ENCODE measurements around the gene SAMD11. TPM values are rescaled to one million over a fixed set of nuclear protein-coding genes. Genes with fewer than 3 reads are reported as not detected.

Gene SAMD11
- total and polyA plus RNA-seq, 2 of the 13 experiments (the other 11 are each of a cell fraction or from before 2014, with no cell fraction given): 0.11 TPM; not detected in 1

DNA sequence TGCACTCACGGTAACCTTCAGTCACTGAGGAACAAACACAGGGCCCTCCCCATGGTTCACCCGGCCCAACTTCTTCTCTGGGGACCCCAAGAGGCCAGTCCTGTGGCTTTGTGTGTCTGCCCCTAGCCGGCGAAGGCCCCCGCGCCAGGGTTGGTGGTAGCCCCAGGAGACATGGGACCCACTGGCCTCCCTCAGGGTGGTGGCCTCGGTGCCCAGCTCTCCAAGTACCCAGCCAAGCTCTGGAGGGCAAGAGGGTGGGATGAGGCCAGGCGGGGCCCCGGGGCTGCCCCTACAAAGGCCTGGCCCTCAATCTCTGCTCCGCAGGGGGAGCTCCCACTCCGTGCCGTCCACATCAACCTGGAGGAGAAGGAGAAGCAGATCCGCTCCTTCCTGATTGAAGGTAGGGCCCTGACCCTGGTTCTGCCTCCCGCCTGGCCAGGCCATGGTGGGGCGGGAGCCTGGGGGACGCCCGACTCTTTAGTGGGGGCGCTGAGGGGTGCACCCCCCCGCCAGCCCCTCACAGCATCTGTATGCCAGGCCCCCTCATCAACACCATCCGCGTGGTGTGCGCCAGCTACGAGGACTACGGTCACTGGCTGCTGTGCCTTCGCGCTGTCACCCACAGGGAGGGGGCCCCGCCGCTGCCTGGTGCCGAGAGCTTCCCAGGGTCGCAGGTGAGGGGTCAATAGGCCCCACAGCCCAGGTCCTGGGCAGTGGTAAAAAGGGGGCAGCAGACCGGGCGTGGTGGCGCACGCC, 48.2 kb downstream of the SAMD11 start:
- no peaks in the 10 kb centered on the region for H3K36me3 ChIP-seq (replicated peaks in 1 of 2; ENCODE audit: control insufficient read depth in 1 of 2, insufficient read depth in 2 of 2, low read length in 2 of 2)
- intact Hi-C loops (cut with micrococcal nuclease; ENCODE audit: unreplicated experiment): no loop called here
- H3K9me3 ChIP-seq (ENCODE audit: low read length): no peaks in the 10 kb centered on the region
- H3K27me3 ChIP-seq (ENCODE audit: control insufficient read depth in 1 of 2, insufficient read depth in 2 of 2, low read length in 2 of 2): no peaks in the 10 kb centered on the region; a peak in 1 of 5 replicates
- H3K27ac ChIP-seq (ENCODE audit: extremely low read length, insufficient read depth, low read length): no peak overlapping the region
- DNase-seq (ENCODE audit: low spot score): no peak
- TF ChIP-seq ZHX1 (CRISPR knock-in tag; IDR thresholded peaks at IDR 0.05; ENCODE audit: low read depth) (no peak), POLR2A (IDR thresholded peaks at IDR 0.05; ENCODE audit: insufficient read depth in 1 of 2, low read depth in 2 of 2, low read length in 2 of 2) (0 out of 4 replicates have a peak, but pooled peaks of 1 of the 2 experiments have one; percentile 4)
- no peaks in the 10 kb centered on the region for H3K79me2 ChIP-seq (ENCODE audit: insufficient read depth, low read length)
- in situ Hi-C loops (cut with HindIII; ENCODE audit: extremely low pct_ligation_motif_present, low pct_unique_long_range_greater_than_20kb): no loop called here
- ChIA-PET POLR2A (no interaction called here), CTCF (ENCODE audit: low intra/inter-chr PET ratio, low total read pairs) (no interaction called here)
- no peak for ATAC-seq
- H3K9ac ChIP-seq (ENCODE audit: insufficient read depth, low read depth, low read length): no peak overlapping the region
- H4K20me1 ChIP-seq (ENCODE audit: insufficient read depth, low read length): no peaks in the 10 kb centered on the region
- H3K4me3 ChIP-seq (replicated peaks in 1 of 3; ENCODE audit: insufficient read depth in 1 of 3, low read depth in 2 of 3, low read length in 3 of 3): no peak overlapping the region
- WGBS (ENCODE audit: low lambda C conversion rate): 93% methylated on average over 7 of the region's 34 CpGs
- BruUV-seq (replicated peaks): no TSS peak
- H3K4me2 ChIP-seq (ENCODE audit: low read depth, low read length): no peak overlapping the region
- H2AFZ ChIP-seq (ENCODE audit: low read length): no peak overlapping the region
- FAIRE-seq: no peak
- peaks cover 25% of the 10 kb centered on the region for H3K4me1 ChIP-seq (ENCODE audit: insufficient read depth, low read length)

GRCh38 chr1:972726-973458, 49.2 kb downstream of the SAMD11 start:
- H3K27me3 ChIP-seq (ENCODE audit: control insufficient read depth in 1 of 2, insufficient read depth in 2 of 2, low read length in 2 of 2): no peaks in the 10 kb centered on the region
- DNase-seq (ENCODE audit: low spot score): no peak
- in situ Hi-C loops (cut with HindIII; ENCODE audit: extremely low pct_ligation_motif_present, low pct_unique_long_range_greater_than_20kb) (no loop called here), intact Hi-C loops (cut with micrococcal nuclease; ENCODE audit: unreplicated experiment) (no loop called here)
- no peak overlapping the region for H3K4me3 ChIP-seq (replicated peaks in 1 of 3; ENCODE audit: insufficient read depth in 1 of 3, low read depth in 2 of 3, low read length in 3 of 3)
- POLR2A ChIA-PET: no interaction called here
- no peak overlapping the region for H3K4me2 ChIP-seq (ENCODE audit: low read depth, low read length)
- CTCF ChIA-PET (ENCODE audit: low intra/inter-chr PET ratio, low total read pairs): no interaction called here
- no peaks in the 10 kb centered on the region for H3K36me3 ChIP-seq (replicated peaks in 1 of 2; ENCODE audit: control insufficient read depth in 1 of 2, insufficient read depth in 2 of 2, low read length in 2 of 2)
- no peaks in the 10 kb centered on the region for H3K79me2 ChIP-seq (ENCODE audit: insufficient read depth, low read length)
- no peak for FAIRE-seq
- no peaks in the 10 kb centered on the region for H4K20me1 ChIP-seq (ENCODE audit: insufficient read depth, low read length)
- H3K9ac ChIP-seq (ENCODE audit: insufficient read depth, low read depth, low read length): no peak overlapping the region
- H2AFZ ChIP-seq (ENCODE audit: low read length): no peak overlapping the region
- H3K9me3 ChIP-seq (ENCODE audit: low read length): no peaks in the 10 kb centered on the region
- 89% methylated on average over 11 of the region's 28 CpGs for WGBS (ENCODE audit: low lambda C conversion rate)
- H3K4me1 ChIP-seq (ENCODE audit: insufficient read depth, low read length): peaks cover 15% of the 10 kb centered on the region
- no peak overlapping the region for H3K27ac ChIP-seq (ENCODE audit: extremely low read length, insufficient read depth, low read length)
- BruUV-seq (replicated peaks): no TSS peak
- no peak for ATAC-seq
- TF ChIP-seq RARG (CRISPR knock-in tag; IDR thresholded peaks at IDR 0.05; ENCODE audit: low read depth) (no peak), TOE1 (CRISPR knock-in tag; IDR thresholded peaks at IDR 0.05) (no peak), ZBTB7A (CRISPR knock-in tag; IDR thresholded peaks at IDR 0.05) (no peak), ZBTB39 (CRISPR knock-in tag; IDR thresholded peaks at IDR 0.05) (no peak), ZNF629 (CRISPR knock-in tag; conservative IDR thresholded peaks at IDR 0.05) (no peak), CBX2 (IDR thresholded peaks at IDR 0.05; ENCODE audit: low read depth, low read length) (no peak), CBX2 (CRISPR knock-in tag; IDR thresholded peaks at IDR 0.05; ENCODE audit: low read depth) (no peak), FOXO4 (CRISPR knock-in tag; conservative IDR thresholded peaks at IDR 0.05) (no peak)

All from HepG2 (cell line).